ENCODE data around the gene DNAJC22. TPM values are rescaled to one million over a fixed set of nuclear protein-coding genes. Genes with fewer than 3 reads are reported as not detected.

DNAJC22 gene
- total and polyA plus RNA-seq, 2 of the 13 experiments (the other 11 are each of a cell fraction or from before 2014, with no cell fraction given): 25.2 to 31.7 TPM

DNA sequence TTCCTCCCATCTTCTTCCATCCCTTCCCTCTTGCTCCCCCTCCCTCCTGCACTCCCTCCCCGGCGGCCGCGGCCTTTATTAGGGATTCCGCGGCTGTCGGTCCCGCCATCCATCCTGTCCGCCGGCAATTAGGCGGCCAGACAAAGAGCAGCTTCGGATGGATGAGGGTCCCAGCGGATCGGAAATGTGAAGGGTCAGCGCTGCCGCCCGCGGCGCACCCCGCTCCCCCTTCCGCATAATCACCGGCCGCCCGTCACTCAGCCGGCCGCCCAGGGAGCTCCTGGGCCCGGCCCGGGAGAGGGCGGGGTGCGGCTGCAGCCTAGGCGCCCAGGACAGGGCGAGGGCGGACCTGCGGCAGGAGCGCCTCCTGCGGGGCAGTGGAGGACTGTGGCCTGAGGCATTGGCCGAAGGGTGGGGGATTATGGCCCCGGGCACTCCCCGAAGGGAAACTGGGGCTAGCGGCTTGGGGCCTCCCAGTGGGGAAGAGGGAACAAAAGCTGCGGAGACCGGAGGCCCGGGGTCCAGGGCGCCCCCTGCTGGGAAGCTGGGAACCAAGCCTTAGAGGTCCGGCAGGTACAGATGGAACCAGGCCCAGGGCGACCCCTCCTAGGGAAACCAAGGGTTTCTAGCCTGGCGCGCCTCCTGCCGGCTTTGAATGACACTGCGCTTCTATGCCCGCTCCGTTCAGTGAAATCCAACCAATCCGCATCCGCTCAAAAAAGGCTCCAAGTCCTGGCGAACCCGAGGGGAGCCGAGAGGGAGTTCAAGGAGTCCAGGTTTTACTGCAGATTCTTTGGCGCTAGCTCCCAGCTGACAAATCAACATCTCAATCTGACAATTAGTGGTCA lies 4.4 kb upstream of the DNAJC22 start (continued):
- TF ChIP-seq, protein P1, sequence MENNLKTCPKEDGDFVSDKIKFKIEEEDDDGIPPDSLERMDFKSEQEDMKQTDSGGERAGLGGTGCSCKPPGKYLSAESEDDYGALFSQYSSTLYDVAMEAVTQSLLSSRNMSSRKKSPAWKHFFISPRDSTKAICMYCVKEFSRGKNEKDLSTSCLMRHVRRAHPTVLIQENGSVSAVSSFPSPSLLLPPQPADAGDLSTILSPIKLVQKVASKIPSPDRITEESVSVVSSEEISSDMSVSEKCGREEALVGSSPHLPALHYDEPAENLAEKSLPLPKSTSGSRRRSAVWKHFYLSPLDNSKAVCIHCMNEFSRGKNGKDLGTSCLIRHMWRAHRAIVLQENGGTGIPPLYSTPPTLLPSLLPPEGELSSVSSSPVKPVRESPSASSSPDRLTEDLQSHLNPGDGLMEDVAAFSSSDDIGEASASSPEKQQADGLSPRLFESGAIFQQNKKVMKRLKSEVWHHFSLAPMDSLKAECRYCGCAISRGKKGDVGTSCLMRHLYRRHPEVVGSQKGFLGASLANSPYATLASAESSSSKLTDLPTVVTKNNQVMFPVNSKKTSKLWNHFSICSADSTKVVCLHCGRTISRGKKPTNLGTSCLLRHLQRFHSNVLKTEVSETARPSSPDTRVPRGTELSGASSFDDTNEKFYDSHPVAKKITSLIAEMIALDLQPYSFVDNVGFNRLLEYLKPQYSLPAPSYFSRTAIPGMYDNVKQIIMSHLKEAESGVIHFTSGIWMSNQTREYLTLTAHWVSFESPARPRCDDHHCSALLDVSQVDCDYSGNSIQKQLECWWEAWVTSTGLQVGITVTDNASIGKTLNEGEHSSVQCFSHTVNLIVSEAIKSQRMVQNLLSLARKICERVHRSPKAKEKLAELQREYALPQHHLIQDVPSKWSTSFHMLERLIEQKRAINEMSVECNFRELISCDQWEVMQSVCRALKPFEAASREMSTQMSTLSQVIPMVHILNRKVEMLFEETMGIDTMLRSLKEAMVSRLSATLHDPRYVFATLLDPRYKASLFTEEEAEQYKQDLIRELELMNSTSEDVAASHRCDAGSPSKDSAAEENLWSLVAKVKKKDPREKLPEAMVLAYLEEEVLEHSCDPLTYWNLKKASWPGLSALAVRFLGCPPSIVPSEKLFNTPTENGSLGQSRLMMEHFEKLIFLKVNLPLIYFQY (CRISPR knock-in tag; IDR thresholded peaks at IDR 0.05; ENCODE audit: borderline replicate concordance): peak; percentile 45; the same call in 1 of the 2 replicates
- TF ChIP-seq TEAD3 (CRISPR knock-in tag; optimal IDR thresholded peaks at IDR 0.05; ENCODE audit: borderline replicate concordance) (peak; percentile 26), ZNF501 (CRISPR knock-in tag; IDR thresholded peaks at IDR 0.05) (peak; percentile 66; the same call in 1 of the 2 replicates), MED8 (CRISPR knock-in tag; IDR thresholded peaks at IDR 0.05; ENCODE audit: insufficient replicate concordance) (peak; percentile 56), RBM39 (IDR thresholded peaks at IDR 0.05; ENCODE audit: low read depth, low read length, poor library complexity, severe bottlenecking) (peak; percentile 86), CCDC6 (CRISPR knock-in tag; IDR thresholded peaks at IDR 0.05) (0 out of 2 replicates have a peak, but pooled peaks have one; percentile 58), HIVEP1 (CRISPR knock-in tag; IDR thresholded peaks at IDR 0.05) (peak; percentile 34; the same call in 1 of the 2 replicates), STAG1 (CRISPR knock-in tag; IDR thresholded peaks at IDR 0.05) (peak; percentile 55), NFYC (CRISPR knock-in tag; IDR thresholded peaks at IDR 0.05) (no peak), ZNF337 (CRISPR knock-in tag; IDR thresholded peaks at IDR 0.05; ENCODE audit: borderline replicate concordance, low read depth) (0 out of 2 replicates have a peak, but pooled peaks have one; percentile 44), REXO4 (CRISPR knock-in tag; IDR thresholded peaks at IDR 0.05; ENCODE audit: borderline replicate concordance) (no peak), YY1 (IDR thresholded peaks at IDR 0.05; ENCODE audit: insufficient read depth, insufficient replicate concordance, low read depth, low read length) (peak; percentile 53), ZFX (CRISPR knock-in tag; IDR thresholded peaks at IDR 0.05; ENCODE audit: low read depth) (peak; percentile 80), ZNF780A (CRISPR knock-in tag; IDR thresholded peaks at IDR 0.05) (no peak), GATAD1 (CRISPR knock-in tag; IDR thresholded peaks at IDR 0.05) (no peak), MTF2 (CRISPR knock-in tag; IDR thresholded peaks at IDR 0.05; ENCODE audit: borderline replicate concordance) (peak; percentile 54; the same call in 1 of the 2 replicates), FOXK1 (CRISPR knock-in tag; IDR thresholded peaks at IDR 0.05; ENCODE audit: borderline replicate concordance, low read depth) (no peak), ZNF234 (CRISPR knock-in tag; conservative IDR thresholded peaks at IDR 0.05) (no peak), ZMYM4 (CRISPR knock-in tag; IDR thresholded peaks at IDR 0.05) (peak; percentile 79), ZNF263 (CRISPR knock-in tag; IDR thresholded peaks at IDR 0.05) (peak; percentile 38; the same call in 1 of the 2 replicates), ZSCAN31 (CRISPR knock-in tag; IDR thresholded peaks at IDR 0.05; ENCODE audit: low read depth) (0 out of 2 replicates have a peak, but pooled peaks have one; percentile 37)
- TF ChIP-seq, protein P2, sequence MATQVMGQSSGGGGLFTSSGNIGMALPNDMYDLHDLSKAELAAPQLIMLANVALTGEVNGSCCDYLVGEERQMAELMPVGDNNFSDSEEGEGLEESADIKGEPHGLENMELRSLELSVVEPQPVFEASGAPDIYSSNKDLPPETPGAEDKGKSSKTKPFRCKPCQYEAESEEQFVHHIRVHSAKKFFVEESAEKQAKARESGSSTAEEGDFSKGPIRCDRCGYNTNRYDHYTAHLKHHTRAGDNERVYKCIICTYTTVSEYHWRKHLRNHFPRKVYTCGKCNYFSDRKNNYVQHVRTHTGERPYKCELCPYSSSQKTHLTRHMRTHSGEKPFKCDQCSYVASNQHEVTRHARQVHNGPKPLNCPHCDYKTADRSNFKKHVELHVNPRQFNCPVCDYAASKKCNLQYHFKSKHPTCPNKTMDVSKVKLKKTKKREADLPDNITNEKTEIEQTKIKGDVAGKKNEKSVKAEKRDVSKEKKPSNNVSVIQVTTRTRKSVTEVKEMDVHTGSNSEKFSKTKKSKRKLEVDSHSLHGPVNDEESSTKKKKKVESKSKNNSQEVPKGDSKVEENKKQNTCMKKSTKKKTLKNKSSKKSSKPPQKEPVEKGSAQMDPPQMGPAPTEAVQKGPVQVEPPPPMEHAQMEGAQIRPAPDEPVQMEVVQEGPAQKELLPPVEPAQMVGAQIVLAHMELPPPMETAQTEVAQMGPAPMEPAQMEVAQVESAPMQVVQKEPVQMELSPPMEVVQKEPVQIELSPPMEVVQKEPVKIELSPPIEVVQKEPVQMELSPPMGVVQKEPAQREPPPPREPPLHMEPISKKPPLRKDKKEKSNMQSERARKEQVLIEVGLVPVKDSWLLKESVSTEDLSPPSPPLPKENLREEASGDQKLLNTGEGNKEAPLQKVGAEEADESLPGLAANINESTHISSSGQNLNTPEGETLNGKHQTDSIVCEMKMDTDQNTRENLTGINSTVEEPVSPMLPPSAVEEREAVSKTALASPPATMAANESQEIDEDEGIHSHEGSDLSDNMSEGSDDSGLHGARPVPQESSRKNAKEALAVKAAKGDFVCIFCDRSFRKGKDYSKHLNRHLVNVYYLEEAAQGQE (IDR thresholded peaks at IDR 0.05; ENCODE audit: borderline replicate concordance in 1 of 2, low read depth in 1 of 2, low read length in 2 of 2): no peak
